Mucosa of descending colon (tissue), 3 donors: ENCODE measurements around the gene OGFRL1. TPM values are rescaled to one million over a fixed set of nuclear protein-coding genes. Genes with fewer than 3 reads are reported as not detected.
A peak's percentile ranks its signal among the peaks of the same experiment; 100 is the strongest.

Source experiments
- ATAC-seq: fragments of 200-7000 bp; cut with Tn5 transposase; one replicate; pipeline ENCODE4 v1.9.1; 2020; ENCODE audit warnings: mild to moderate bottlenecking, moderate library complexity
- DNase-seq, 3 donors: peaks; one replicate each; pipeline ENCODE4 v3.0.0-alpha.2; 2020
- H3K36me3 ChIP-seq: fragments of 200-600 bp; one replicate; pipeline ENCODE4 v1.8.0; 2021; ENCODE audit warnings: low read depth, mild to moderate bottlenecking
- H3K4me1 ChIP-seq: fragments of 200-600 bp; one replicate; pipeline ENCODE4 v1.8.0; 2021; ENCODE audit warnings: low read depth, mild to moderate bottlenecking
- H3K4me3 ChIP-seq: fragments of 200-600 bp; one replicate; pipeline ENCODE4 v1.8.0; 2021; ENCODE audit warnings: mild to moderate bottlenecking
- H3K9me3 ChIP-seq: fragments of 200-600 bp; one replicate; pipeline ENCODE4 v1.8.0; 2021; ENCODE audit warnings: mild to moderate bottlenecking
- CTCF ChIP-seq: fragments of 200-600 bp; IDR thresholded peaks from one replicate; pipeline ENCODE4 v1.8.0; 2022; ENCODE audit warnings: antibody characterized with exemption, mild to moderate bottlenecking
- intact Hi-C, 2 donors: fragments of 100-400 bp; cut with DNase I in 1 of 2; cut with micrococcal nuclease in 1 of 2; formaldehyde crosslinking; loops; one replicate each; pipeline versions ENCODE4 v1.11.0 to v1.11.1; 2022; cut with DNase I, micrococcal nuclease
- total RNA-seq, 3 donors: library from RNA; stranded (reverse); fragmentation: NEBNext Ultra II Directional in 2 of 3; extraction: Animal tissue kit (Norgen Biotek cat#: 25700) in 2 of 3; gene quantifications; one replicate each; pipeline versions ENCODE4 v1.2.1 to v1.2.4, GENCODE V29; 2021 to 2023
- donor health status: DM: no; HTN: no; CAD: no; lungs with moderate emphysema.
- donor health status: DM: no; HTN: no; CAD: no.
- donor health status: DM: no; HTN: yes; CAD: no.

Gene OGFRL1
- total RNA-seq, 3 donors from 2014 or later = 2.7 to 19.7 (median 6.6) TPM

GRCh38 chr6:71287926-71288227 lies 734 bp upstream of the OGFRL1 start:
- no peak overlapping the region for H3K4me3 ChIP-seq
- H3K36me3 ChIP-seq = no peaks in the 10 kb centered on the region
- TF ChIP-seq CTCF = no peak
- intact Hi-C loops = no loop called here
- DNase-seq = no peak
- no peaks in the 10 kb centered on the region for H3K4me1 ChIP-seq
- H3K9me3 ChIP-seq = no peaks in the 10 kb centered on the region
- no peak for ATAC-seq

GRCh38 chr6:71289039-71289801 lies 609 bp downstream of the OGFRL1 start:
- no peak for TF ChIP-seq CTCF
- H3K4me3 ChIP-seq = peak overlapping the region; percentile 59
- H3K4me1 ChIP-seq = no peaks in the 10 kb centered on the region
- H3K9me3 ChIP-seq = no peaks in the 10 kb centered on the region
- H3K36me3 ChIP-seq = no peaks in the 10 kb centered on the region
- DNase-seq (peak; percentile 25 to 68 (median 58)), ATAC-seq (peak; percentile 29)
- intact Hi-C loops = no loop called here

- Histone ChIP-seq H3K9me3 (no peaks in the 10 kb centered on the region), H3K4me3 (no peak overlapping the region), H3K4me1 (no peaks in the 10 kb centered on the region), H3K36me3 (no peaks in the 10 kb centered on the region)
- ATAC-seq = no peak
- no peak for DNase-seq
- no peak for TF ChIP-seq CTCF
- intact Hi-C loops = no loop called here
These were observed 1.2 kb downstream of the OGFRL1 start for GRCh38 chr6:71289802-71290175.

GRCh38 chr6:71290611-71291010 lies 2.0 kb downstream of the OGFRL1 start:
- DNase-seq (no peak), ATAC-seq (no peak)
- no peak for TF ChIP-seq CTCF
- H3K4me3 ChIP-seq = no peak overlapping the region
- no peaks in the 10 kb centered on the region for H3K4me1 ChIP-seq
- no peaks in the 10 kb centered on the region for H3K9me3 ChIP-seq
- intact Hi-C loops = no loop called here
- no peaks in the 10 kb centered on the region for H3K36me3 ChIP-seq

GRCh38 chr6:71292001-71292400 lies 3.4 kb downstream of the OGFRL1 start:
- Histone ChIP-seq H3K9me3 (no peaks in the 10 kb centered on the region), H3K4me1 (no peaks in the 10 kb centered on the region), H3K4me3 (no peak overlapping the region), H3K36me3 (no peaks in the 10 kb centered on the region)
- intact Hi-C loops = no loop called here
- TF ChIP-seq CTCF = no peak
- DNase-seq (no peak), ATAC-seq (no peak)

- Histone ChIP-seq H3K36me3 (no peaks in the 10 kb centered on the region), H3K4me3 (no peak overlapping the region), H3K9me3 (no peaks in the 10 kb centered on the region), H3K4me1 (no peaks in the 10 kb centered on the region)
- TF ChIP-seq CTCF = no peak
- intact Hi-C loops = no loop called here
- DNase-seq = no peak
- no peak for ATAC-seq
These were observed 5.5 kb downstream of the OGFRL1 start for GRCh38 chr6:71294121-71294523.
